ENCODE measurements around the gene TMEM200C. TPM values are rescaled to one million over a fixed set of nuclear protein-coding genes. Genes with fewer than 3 reads are reported as not detected.

The TMEM200C gene
- total and polyA plus RNA-seq, 8 donors, result 0.79 to 4.9 (median 2.1) TPM

DNA sequence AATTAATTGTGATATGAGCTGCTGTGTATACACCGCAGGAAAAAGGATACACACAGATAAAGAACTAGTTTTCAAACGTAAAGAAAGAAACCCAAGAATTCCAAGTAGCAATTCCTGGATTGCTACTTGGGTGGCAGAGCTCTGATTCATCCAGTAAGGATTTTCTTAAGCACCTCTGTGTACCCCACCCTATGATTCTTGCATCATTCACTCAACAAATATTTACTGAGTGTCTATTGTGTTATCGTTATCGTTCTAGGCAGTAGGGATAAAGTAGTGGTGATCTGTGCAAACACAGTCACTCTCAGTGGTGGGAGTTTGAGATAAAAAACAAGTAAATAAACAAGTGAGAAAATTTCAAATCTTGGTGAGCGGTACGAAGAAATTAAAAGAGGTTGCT lies 4.9 kb upstream of the TMEM200C start:
- DNase-seq (no peak), ATAC-seq (peak; percentile 82)
- Histone ChIP-seq H3K27me3 (peaks cover 12 to 55% of the 10 kb centered on the region in 2 donors), H3K9me3 (no peaks in the 10 kb centered on the region), H3K27ac (no peak overlapping the region), H3K36me3 (no peaks in the 10 kb centered on the region), H3K4me3 (no peak overlapping the region), H3K4me1 (peaks cover 0 to 6% of the 10 kb centered on the region in 2 donors)
- intact Hi-C loops (cut with DNase I), result no loop called here
- TF ChIP-seq, protein P1, sequence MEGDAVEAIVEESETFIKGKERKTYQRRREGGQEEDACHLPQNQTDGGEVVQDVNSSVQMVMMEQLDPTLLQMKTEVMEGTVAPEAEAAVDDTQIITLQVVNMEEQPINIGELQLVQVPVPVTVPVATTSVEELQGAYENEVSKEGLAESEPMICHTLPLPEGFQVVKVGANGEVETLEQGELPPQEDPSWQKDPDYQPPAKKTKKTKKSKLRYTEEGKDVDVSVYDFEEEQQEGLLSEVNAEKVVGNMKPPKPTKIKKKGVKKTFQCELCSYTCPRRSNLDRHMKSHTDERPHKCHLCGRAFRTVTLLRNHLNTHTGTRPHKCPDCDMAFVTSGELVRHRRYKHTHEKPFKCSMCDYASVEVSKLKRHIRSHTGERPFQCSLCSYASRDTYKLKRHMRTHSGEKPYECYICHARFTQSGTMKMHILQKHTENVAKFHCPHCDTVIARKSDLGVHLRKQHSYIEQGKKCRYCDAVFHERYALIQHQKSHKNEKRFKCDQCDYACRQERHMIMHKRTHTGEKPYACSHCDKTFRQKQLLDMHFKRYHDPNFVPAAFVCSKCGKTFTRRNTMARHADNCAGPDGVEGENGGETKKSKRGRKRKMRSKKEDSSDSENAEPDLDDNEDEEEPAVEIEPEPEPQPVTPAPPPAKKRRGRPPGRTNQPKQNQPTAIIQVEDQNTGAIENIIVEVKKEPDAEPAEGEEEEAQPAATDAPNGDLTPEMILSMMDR (IDR thresholded peaks at IDR 0.05), result no peak

DNA sequence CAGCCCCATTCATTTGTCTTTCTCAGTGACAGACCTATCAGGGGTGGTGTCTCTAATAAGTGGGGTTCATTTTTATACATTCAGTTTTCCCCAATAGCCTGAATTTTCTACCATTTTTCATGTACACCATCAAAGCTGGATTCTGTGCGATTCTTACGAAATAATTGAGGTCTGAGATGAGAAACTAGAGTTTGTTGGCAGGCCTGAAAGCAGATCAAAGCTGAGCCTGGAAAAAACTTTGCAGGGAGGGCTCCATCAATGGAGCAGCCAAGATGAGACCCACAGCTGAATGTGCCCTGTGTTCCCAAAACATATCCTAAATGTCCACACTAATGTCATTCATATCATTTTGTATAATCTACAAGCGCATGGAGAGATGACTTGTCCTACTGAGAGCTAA lies 4.5 kb upstream of the TMEM200C start:
- no peaks in the 10 kb centered on the region for H3K36me3 ChIP-seq
- ATAC-seq (no peak), DNase-seq (no peak)
- intact Hi-C loops (cut with DNase I), result no loop called here
- TF ChIP-seq, protein P1 (IDR thresholded peaks at IDR 0.05), result no peak
- peaks cover 0 to 8% of the 10 kb centered on the region in 2 donors for H3K4me1 ChIP-seq
- H3K9me3 ChIP-seq, result no peaks in the 10 kb centered on the region
- no peak overlapping the region for H3K4me3 ChIP-seq
- no peak overlapping the region for H3K27ac ChIP-seq
- H3K27me3 ChIP-seq, result peaks cover 16 to 59% of the 10 kb centered on the region in 2 donors

DNA sequence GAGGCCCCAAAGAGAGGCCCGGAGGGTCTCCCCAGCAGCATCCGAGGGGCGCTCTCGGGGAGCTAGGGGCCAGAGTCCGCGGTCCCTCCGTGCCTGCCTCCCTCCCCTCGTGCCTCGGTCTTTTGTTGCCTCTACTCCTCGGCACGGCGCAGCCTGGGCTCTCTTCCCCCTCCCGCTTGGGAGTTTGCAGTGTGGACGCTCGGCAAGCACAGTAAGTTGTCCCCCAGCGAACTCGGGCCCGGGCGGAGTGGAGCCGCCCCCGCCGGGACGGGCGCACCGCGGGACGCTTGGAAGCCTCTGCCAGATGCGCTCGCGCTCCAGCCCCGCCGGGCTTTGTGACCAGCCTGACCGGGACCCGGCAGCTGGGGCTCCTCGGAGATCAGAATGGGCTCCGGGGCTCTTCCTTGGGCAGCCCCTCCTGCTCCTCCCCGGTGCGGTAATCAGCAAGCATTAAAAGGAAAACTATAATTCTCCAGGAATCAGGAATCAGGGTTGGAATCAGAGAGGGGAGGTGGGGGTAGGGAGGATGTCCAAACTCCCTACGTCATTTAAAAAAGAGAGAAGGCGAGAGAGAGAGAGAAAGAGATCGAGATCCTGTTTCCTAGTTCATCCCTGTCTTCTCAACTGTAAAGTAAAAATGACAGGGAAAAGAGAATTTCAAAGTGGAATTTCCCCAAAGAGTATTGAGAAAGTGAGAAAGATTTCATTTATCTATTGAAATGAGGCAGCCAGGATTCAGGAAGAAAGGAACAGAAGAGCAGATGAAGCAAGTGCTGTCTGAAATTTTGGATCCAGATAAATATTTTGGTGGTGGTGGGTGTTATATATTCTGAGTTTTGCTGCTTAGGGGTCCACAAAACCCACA lies 786 bp upstream of the TMEM200C start:
- Histone ChIP-seq H3K4me1 (peaks cover 4 to 17% of the 10 kb centered on the region in 2 donors), H3K4me3 (peak overlapping the region; percentile 19 to 37), H3K36me3 (no peaks in the 10 kb centered on the region), H3K27me3 (peaks cover 48 to 75% of the 10 kb centered on the region in 2 donors), H3K27ac (no peak overlapping the region), H3K9me3 (no peaks in the 10 kb centered on the region)
- ATAC-seq, result peak; percentile 61
- TF ChIP-seq, protein P1 (IDR thresholded peaks at IDR 0.05), result no peak
- intact Hi-C loops (cut with DNase I), result no loop called here
- DNase-seq, result peak in 3 of 4 donors; percentile 39 to 84 (median 60)

DNA sequence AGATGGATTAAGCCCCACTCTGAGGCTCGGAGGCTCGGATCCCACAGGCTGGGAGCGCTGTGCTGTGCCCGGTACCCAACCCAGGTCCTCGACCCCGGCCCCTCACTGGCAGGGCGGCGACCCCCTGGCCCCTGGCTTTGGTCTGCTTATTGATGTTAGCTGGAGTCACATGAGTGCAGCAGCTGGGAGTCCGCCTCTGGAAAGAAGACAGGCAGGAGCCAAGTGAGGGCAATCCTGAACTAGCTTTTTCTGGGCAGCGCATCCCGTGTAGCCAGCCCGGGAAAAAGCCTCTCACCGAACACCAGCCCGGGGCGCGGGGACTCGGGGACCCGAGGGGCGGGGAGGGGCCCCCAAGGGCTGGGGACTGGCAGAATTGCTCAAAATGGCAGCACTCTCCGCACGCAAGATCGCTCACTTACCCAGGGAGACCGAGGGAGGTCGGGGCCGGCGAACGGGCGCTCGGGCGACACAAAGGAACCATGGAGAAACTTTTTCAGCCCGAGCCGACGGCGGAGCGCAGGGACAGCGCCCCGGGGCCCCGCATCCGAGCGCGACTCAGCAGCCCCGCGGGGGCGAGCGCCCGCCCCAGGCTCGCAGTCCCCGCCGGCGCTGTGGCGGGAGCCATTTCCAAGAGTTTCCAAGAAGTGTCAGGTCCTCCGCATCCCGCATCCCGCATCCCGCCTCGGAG lies 567 bp downstream of the TMEM200C start:
- Histone ChIP-seq H3K4me3 (peak overlapping the region; percentile 34 to 37), H3K27ac (no peak overlapping the region), H3K4me1 (peaks cover 4 to 28% of the 10 kb centered on the region in 2 donors), H3K36me3 (no peaks in the 10 kb centered on the region), H3K27me3 (peaks cover 60 to 89% of the 10 kb centered on the region in 2 donors), H3K9me3 (no peaks in the 10 kb centered on the region)
- TF ChIP-seq, protein P1 (IDR thresholded peaks at IDR 0.05), result no peak
- intact Hi-C loops (cut with DNase I), result no loop called here
- ATAC-seq, result no peak
- DNase-seq, result peak in 2 of 4 donors; percentile 32 to 78
